ENCODE measurements around the gene SLC30A9. TPM values are rescaled to one million over a fixed set of nuclear protein-coding genes. Genes with fewer than 3 reads are reported as not detected.

SLC30A9 gene
- 51.5 and 56.2 TPM in 2 replicates for total RNA-seq
- long read RNA-seq, full-length matches to known transcripts: 278 of 375 reads
- long read RNA-seq, partial matches to known transcripts: 58 of 375 reads
- long read RNA-seq, other reads (novel, unspliced or antisense): 39 of 375 reads

DNA sequence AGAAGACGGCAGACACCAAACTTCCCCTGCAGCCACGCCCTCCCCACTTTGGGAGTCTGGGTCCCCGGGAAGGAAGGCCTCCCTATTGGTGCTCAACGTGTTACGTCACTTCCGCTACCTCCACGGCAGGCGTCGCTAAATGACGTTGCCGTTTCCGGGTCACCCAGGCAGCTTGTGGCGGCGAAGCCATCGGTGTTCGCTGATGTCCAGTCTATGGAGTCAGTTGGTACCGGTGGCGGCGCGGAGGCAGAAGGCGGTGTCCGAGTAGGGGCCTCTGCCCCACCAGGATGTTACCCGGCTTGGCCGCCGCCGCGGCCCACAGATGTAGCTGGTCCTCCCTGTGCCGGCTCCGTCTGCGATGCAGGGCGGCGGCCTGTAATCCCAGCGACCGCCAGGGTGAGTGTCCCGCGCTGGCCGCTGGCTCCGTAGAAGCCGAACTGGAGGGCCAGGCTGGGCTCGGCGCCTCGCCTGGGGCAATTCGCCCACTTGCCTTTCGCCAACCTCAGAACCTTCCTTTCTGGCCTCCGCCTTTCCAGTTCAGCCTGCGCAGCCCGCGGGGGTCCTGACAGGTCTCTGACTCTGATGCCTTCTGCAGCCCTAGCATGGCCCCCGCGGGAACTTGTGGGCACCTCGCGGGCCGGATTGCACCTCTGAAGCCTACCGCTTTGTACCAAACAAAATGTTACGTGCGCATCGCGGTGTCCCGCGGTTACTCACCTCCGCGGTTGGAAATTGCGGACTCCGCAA, at the start of gene SLC30A9:
Gene SLC30A9 (plus strand): TSS at position 166 of the 747 bp plus-strand sequence. CDS start 122 bp downstream, at position 288.
- peak; percentile 95 for DNase-seq (ENCODE audit: extremely low spot score, unreplicated experiment)
- Mint-ChIP-seq H3K27ac (ENCODE audit: unreplicated experiment) (peak within 1 kb of the TSS; percentile 96), H3K36me3 (ENCODE audit: unreplicated experiment) (no peaks in the 10 kb centered on the region), H3K4me1 (ENCODE audit: unreplicated experiment) (peaks cover 26% of the 10 kb centered on the region), H3K9me3 (ENCODE audit: unreplicated experiment) (no peaks in the 10 kb centered on the region), H3K4me3 (ENCODE audit: unreplicated experiment) (peak within 1 kb of the TSS; percentile 98), H3K27me3 (ENCODE audit: unreplicated experiment) (no peaks in the 10 kb centered on the region)
- TF ChIP-seq, protein P1, sequence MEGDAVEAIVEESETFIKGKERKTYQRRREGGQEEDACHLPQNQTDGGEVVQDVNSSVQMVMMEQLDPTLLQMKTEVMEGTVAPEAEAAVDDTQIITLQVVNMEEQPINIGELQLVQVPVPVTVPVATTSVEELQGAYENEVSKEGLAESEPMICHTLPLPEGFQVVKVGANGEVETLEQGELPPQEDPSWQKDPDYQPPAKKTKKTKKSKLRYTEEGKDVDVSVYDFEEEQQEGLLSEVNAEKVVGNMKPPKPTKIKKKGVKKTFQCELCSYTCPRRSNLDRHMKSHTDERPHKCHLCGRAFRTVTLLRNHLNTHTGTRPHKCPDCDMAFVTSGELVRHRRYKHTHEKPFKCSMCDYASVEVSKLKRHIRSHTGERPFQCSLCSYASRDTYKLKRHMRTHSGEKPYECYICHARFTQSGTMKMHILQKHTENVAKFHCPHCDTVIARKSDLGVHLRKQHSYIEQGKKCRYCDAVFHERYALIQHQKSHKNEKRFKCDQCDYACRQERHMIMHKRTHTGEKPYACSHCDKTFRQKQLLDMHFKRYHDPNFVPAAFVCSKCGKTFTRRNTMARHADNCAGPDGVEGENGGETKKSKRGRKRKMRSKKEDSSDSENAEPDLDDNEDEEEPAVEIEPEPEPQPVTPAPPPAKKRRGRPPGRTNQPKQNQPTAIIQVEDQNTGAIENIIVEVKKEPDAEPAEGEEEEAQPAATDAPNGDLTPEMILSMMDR (IDR thresholded peaks at IDR 0.05): peak; percentile 55

DNA sequence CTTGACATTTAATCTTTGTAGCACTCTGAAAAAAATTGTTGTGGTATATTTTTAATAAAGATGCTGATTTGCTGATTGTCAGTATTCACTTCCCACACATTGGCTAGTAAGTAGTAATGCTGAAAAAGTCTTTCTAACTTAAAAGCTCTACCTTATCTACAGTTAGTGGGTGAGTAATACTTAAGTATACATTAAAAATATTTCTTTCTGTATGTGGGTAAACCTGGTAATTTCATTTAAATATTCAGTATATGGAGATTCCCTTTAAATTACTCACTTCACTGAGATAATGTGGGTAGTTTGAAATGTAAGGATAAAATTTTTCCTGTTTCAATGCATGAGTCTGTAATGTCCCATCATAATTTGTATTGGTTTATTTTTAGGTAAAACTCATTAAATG, 49.5 kb upstream of the SLC30A9 start:
- Mint-ChIP-seq H3K36me3 (ENCODE audit: unreplicated experiment) (peaks cover 26% of the 10 kb centered on the region), H3K27me3 (ENCODE audit: unreplicated experiment) (no peaks in the 10 kb centered on the region), H3K9me3 (ENCODE audit: unreplicated experiment) (no peaks in the 10 kb centered on the region), H3K27ac (ENCODE audit: unreplicated experiment) (no peak overlapping the region), H3K4me3 (ENCODE audit: unreplicated experiment) (no peak overlapping the region), H3K4me1 (ENCODE audit: unreplicated experiment) (peaks cover 14% of the 10 kb centered on the region)
- no peak for DNase-seq (ENCODE audit: extremely low spot score, unreplicated experiment)
- TF ChIP-seq, protein P1 (IDR thresholded peaks at IDR 0.05): no peak

DNA sequence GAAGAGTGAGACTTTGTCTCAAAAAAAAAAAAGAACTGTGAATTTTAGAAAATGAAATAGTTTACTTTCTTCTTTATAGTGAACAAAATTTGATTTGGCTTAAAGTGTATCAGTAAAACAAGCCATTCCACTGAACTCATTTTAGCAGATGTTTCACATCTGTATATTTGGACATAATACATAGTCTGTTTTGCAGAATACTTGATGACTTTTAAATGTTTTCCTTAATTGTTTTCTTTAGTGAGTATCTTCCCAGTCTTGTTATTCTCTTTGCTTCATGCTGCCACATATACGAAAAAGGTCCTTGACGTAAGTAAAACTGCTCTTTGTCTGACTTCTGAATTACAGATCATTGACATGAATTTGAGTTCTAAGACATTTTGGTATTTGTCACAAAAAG, 46.8 kb upstream of the SLC30A9 start:
- Mint-ChIP-seq H3K9me3 (ENCODE audit: unreplicated experiment) (no peaks in the 10 kb centered on the region), H3K36me3 (ENCODE audit: unreplicated experiment) (peaks cover 34% of the 10 kb centered on the region), H3K4me1 (ENCODE audit: unreplicated experiment) (no peaks in the 10 kb centered on the region), H3K27me3 (ENCODE audit: unreplicated experiment) (no peaks in the 10 kb centered on the region), H3K27ac (ENCODE audit: unreplicated experiment) (no peak overlapping the region), H3K4me3 (ENCODE audit: unreplicated experiment) (no peak overlapping the region)
- DNase-seq (ENCODE audit: extremely low spot score, unreplicated experiment): no peak
- TF ChIP-seq, protein P1 (IDR thresholded peaks at IDR 0.05): no peak

- H3K4me3 Mint-ChIP-seq (ENCODE audit: unreplicated experiment): no peak overlapping the region
- H3K4me1 Mint-ChIP-seq (ENCODE audit: unreplicated experiment): no peaks in the 10 kb centered on the region
- peaks cover 37% of the 10 kb centered on the region for H3K36me3 Mint-ChIP-seq (ENCODE audit: unreplicated experiment)
- TF ChIP-seq, protein P1 (IDR thresholded peaks at IDR 0.05): no peak
- no peak for DNase-seq (ENCODE audit: extremely low spot score, unreplicated experiment)
- no peak overlapping the region for H3K27ac Mint-ChIP-seq (ENCODE audit: unreplicated experiment)
- H3K9me3 Mint-ChIP-seq (ENCODE audit: unreplicated experiment): no peaks in the 10 kb centered on the region
- H3K27me3 Mint-ChIP-seq (ENCODE audit: unreplicated experiment): no peaks in the 10 kb centered on the region
These were observed 46.2 kb upstream of the SLC30A9 start for GRCh38 chr4:41944089-41944488.

- Mint-ChIP-seq H3K27ac (ENCODE audit: unreplicated experiment) (no peak overlapping the region), H3K4me3 (ENCODE audit: unreplicated experiment) (no peak overlapping the region), H3K27me3 (ENCODE audit: unreplicated experiment) (no peaks in the 10 kb centered on the region), H3K4me1 (ENCODE audit: unreplicated experiment) (no peaks in the 10 kb centered on the region), H3K9me3 (ENCODE audit: unreplicated experiment) (no peaks in the 10 kb centered on the region), H3K36me3 (ENCODE audit: unreplicated experiment) (peaks cover 51% of the 10 kb centered on the region)
- TF ChIP-seq, protein P1 (IDR thresholded peaks at IDR 0.05): no peak
- DNase-seq (ENCODE audit: extremely low spot score, unreplicated experiment): no peak
These were observed 40.8 kb upstream of the SLC30A9 start for GRCh38 chr4:41949531-41949930.
